Measurements from ENCODE around the gene TNFRSF9.
"Not testable (repeated sequence)": the region's sequence is repeated elsewhere in the genome, so short reads cannot be mapped to it uniquely, and the experiment has no call there.

TNFRSF9 gene

GRCh38 chr1:7930645-7931445 lies 9.8 kb downstream of the TNFRSF9 start:
- TF ChIP-seq ZFX (IDR thresholded peaks at IDR 0.05) = no peak
- no peak for TF ChIP-seq CTCF (conservative IDR thresholded peaks at IDR 0.05)
- no peak overlapping the region for H3K27ac ChIP-seq

- no peak for TF ChIP-seq CTCF (conservative IDR thresholded peaks at IDR 0.05)
- TF ChIP-seq ZFX (IDR thresholded peaks at IDR 0.05) = no peak
- H3K27ac ChIP-seq = no peak overlapping the region
Observed at GRCh38 chr1:7929637-7930036, 11.0 kb downstream of the TNFRSF9 start.

GRCh38 chr1:7928247-7928646 lies 12.4 kb downstream of the TNFRSF9 start:
- no peak overlapping the region for H3K27ac ChIP-seq
- TF ChIP-seq CTCF (conservative IDR thresholded peaks at IDR 0.05) (no peak), ZFX (IDR thresholded peaks at IDR 0.05) (no peak)

- not testable (repeated sequence) for H3K27ac ChIP-seq
Observed at GRCh38 chr1:7927061-7927460, 13.6 kb downstream of the TNFRSF9 start.

GRCh38 chr1:7922301-7922700 lies 18.3 kb downstream of the TNFRSF9 start:
- H3K27ac ChIP-seq = no peak overlapping the region
- TF ChIP-seq CTCF (conservative IDR thresholded peaks at IDR 0.05) (no peak), ZFX (IDR thresholded peaks at IDR 0.05) (no peak)

GRCh38 chr1:7921796-7922195 lies 18.8 kb downstream of the TNFRSF9 start:
- no peak overlapping the region for H3K27ac ChIP-seq
- TF ChIP-seq CTCF (conservative IDR thresholded peaks at IDR 0.05) (no peak), ZFX (IDR thresholded peaks at IDR 0.05) (no peak)

- no peak for TF ChIP-seq ZFX (IDR thresholded peaks at IDR 0.05)
- no peak for TF ChIP-seq CTCF (conservative IDR thresholded peaks at IDR 0.05)
- H3K27ac ChIP-seq = no peak overlapping the region
Observed at GRCh38 chr1:7919880-7920279, 20.8 kb downstream of the TNFRSF9 start.

GRCh38 chr1:7917971-7918370 lies 22.7 kb downstream of the TNFRSF9 start:
- H3K27ac ChIP-seq = not testable (repeated sequence)

Measured in C4-2B (cell line).